ENCODE results near the gene MYO5B.

- TF ChIP-seq SIN3A (IDR thresholded peaks at IDR 0.05; ENCODE audit: low read depth), result no peak
- TF ChIP-seq EZH2phosphoT487 (IDR thresholded peaks at IDR 0.05; ENCODE audit: borderline replicate concordance), result no peak
- no peak for TF ChIP-seq POLR2AphosphoS5 (IDR thresholded peaks at IDR 0.05; ENCODE audit: low read depth, low read length)
- no peak for TF ChIP-seq REST (IDR thresholded peaks at IDR 0.05; ENCODE audit: low read depth)
- TF ChIP-seq CTCF (IDR thresholded peaks at IDR 0.05 in 2 of 3, conservative IDR thresholded peaks at IDR 0.05 in 1 of 3; ENCODE audit: borderline replicate concordance in 1 of 3, insufficient read depth in 1 of 3, low read depth in 2 of 3, low read length in 2 of 3), result no peak
- no peak for TF ChIP-seq POLR2A (IDR thresholded peaks at IDR 0.05; ENCODE audit: borderline replicate concordance, extremely low read depth, insufficient read depth, insufficient read length)
- no peak for TF ChIP-seq YY1 (IDR thresholded peaks at IDR 0.05; ENCODE audit: extremely low read depth, insufficient replicate concordance, low read depth, low read length)
- TF ChIP-seq ZBTB33 (IDR thresholded peaks at IDR 0.05; ENCODE audit: extremely low read depth, insufficient replicate concordance, low read length), result no peak
- no peak for TF ChIP-seq EZH2 (IDR thresholded peaks at IDR 0.05)
- TF ChIP-seq SP1 (IDR thresholded peaks at IDR 0.05; ENCODE audit: low read depth), result no peak
- no peak for TF ChIP-seq JUND (IDR thresholded peaks at IDR 0.05)
Measured at GRCh38 chr18:49968644-49969309, 226.2 kb downstream of the MYO5B start.
